Measurements from ENCODE around the gene PDGFC.

The PDGFC gene

DNA sequence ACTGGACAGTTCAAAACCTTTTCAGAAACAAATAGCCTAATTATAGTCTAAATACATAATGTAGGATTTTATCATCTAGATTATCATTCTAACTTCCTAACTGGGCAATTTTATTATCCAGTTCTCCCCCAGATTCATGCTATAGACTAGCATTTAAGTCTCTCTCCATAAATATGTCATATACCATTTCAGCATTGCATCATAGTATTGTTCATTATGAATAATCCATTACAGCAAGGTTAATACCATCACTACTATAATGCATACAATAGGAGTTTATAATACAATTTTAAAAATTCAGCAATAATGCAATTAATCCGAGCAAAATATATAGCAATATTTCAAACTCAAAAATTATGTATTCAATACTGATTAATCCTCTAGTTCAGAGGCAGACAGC lies 77.4 kb downstream of the PDGFC start:
- Histone ChIP-seq H3K27ac (ENCODE audit: low read length) (no peak overlapping the region), H3K4me1 (ENCODE audit: insufficient read depth, low read length) (peaks cover 5% of the 10 kb centered on the region; the same call in 1 of the 2 replicates), H3K27me3 (ENCODE audit: insufficient read depth, low read length) (no peaks in the 10 kb centered on the region)

GRCh38 chr4:156892805-156893204 lies 78.8 kb downstream of the PDGFC start:
- no peak overlapping the region for H3K9ac ChIP-seq (ENCODE audit: low read depth, low read length)
- H3K9me3 ChIP-seq (ENCODE audit: insufficient read depth, low read depth, low read length) = no peaks in the 10 kb centered on the region
- H3K4me3 ChIP-seq (ENCODE audit: low read length) = no peak overlapping the region
- H3K4me1 ChIP-seq (ENCODE audit: insufficient read depth, low read length) = peaks cover 5% of the 10 kb centered on the region; the same call in 1 of the 2 replicates
- no peaks in the 10 kb centered on the region for H3K36me3 ChIP-seq (ENCODE audit: insufficient read depth, low read depth, low read length)
- no peaks in the 10 kb centered on the region for H3K27me3 ChIP-seq (ENCODE audit: insufficient read depth, low read length)
- H3K27ac ChIP-seq (ENCODE audit: low read length) = no peak overlapping the region

More for the DNA sequence above, 77.4 kb downstream of the PDGFC start:
- no peaks in the 10 kb centered on the region for H3K36me3 ChIP-seq (ENCODE audit: insufficient read depth, low read depth, low read length)
- H3K4me3 ChIP-seq (ENCODE audit: low read length) = no peak overlapping the region
- H3K9ac ChIP-seq (ENCODE audit: low read depth, low read length) = no peak overlapping the region
- H3K9me3 ChIP-seq (ENCODE audit: insufficient read depth, low read depth, low read length) = no peaks in the 10 kb centered on the region

GRCh38 chr4:156889616-156890594 lies 81.7 kb downstream of the PDGFC start:
- Histone ChIP-seq H3K27ac (ENCODE audit: low read length) (no peak overlapping the region), H3K9me3 (ENCODE audit: insufficient read depth, low read depth, low read length) (no peaks in the 10 kb centered on the region), H3K4me1 (ENCODE audit: insufficient read depth, low read length) (peaks cover 5% of the 10 kb centered on the region; the same call in 1 of the 2 replicates), H3K27me3 (ENCODE audit: insufficient read depth, low read length) (no peaks in the 10 kb centered on the region), H3K4me3 (ENCODE audit: low read length) (no peak overlapping the region), H3K9ac (ENCODE audit: low read depth, low read length) (no peak overlapping the region), H3K36me3 (ENCODE audit: insufficient read depth, low read depth, low read length) (no peaks in the 10 kb centered on the region)

GRCh38 chr4:156888762-156889161 lies 82.8 kb downstream of the PDGFC start:
- H3K9me3 ChIP-seq (ENCODE audit: insufficient read depth, low read depth, low read length) = no peaks in the 10 kb centered on the region
- H3K36me3 ChIP-seq (ENCODE audit: insufficient read depth, low read depth, low read length) = no peaks in the 10 kb centered on the region
- no peak overlapping the region for H3K9ac ChIP-seq (ENCODE audit: low read depth, low read length)
- no peaks in the 10 kb centered on the region for H3K27me3 ChIP-seq (ENCODE audit: insufficient read depth, low read length)
- no peaks in the 10 kb centered on the region for H3K4me1 ChIP-seq (ENCODE audit: insufficient read depth, low read length)
- H3K27ac ChIP-seq (ENCODE audit: low read length) = no peak overlapping the region
- no peak overlapping the region for H3K4me3 ChIP-seq (ENCODE audit: low read length)

DNA sequence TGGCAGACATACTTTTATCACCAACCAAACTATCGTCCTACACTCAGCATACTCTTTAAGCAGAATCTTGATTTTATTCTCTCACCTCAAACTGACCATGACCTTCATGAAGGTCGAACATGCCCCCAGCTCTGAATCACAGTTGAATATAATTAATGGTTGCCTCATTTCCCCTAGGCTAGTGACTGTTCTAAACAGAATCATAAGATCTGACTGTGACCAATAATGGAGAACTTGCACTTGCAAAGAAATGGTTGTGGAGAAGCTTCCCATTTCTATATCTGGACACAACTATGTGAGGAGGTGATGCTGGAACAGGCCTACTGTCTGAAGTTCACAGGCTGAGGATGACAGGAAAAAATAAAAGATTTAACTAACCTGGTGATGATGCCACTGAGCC lies 85.1 kb downstream of the PDGFC start:
- no peaks in the 10 kb centered on the region for H3K27me3 ChIP-seq (ENCODE audit: insufficient read depth, low read length)
- H3K36me3 ChIP-seq (ENCODE audit: insufficient read depth, low read depth, low read length) = no peaks in the 10 kb centered on the region
- H3K4me3 ChIP-seq (ENCODE audit: low read length) = no peak overlapping the region
- H3K9me3 ChIP-seq (ENCODE audit: insufficient read depth, low read depth, low read length) = no peaks in the 10 kb centered on the region
- H3K9ac ChIP-seq (ENCODE audit: low read depth, low read length) = no peak overlapping the region
- H3K27ac ChIP-seq (ENCODE audit: low read length) = no peak overlapping the region
- no peaks in the 10 kb centered on the region for H3K4me1 ChIP-seq (ENCODE audit: insufficient read depth, low read length)

- Histone ChIP-seq H3K27ac (ENCODE audit: low read length) (no peak overlapping the region), H3K4me1 (ENCODE audit: insufficient read depth, low read length) (no peaks in the 10 kb centered on the region), H3K9ac (ENCODE audit: low read depth, low read length) (no peak overlapping the region), H3K9me3 (ENCODE audit: insufficient read depth, low read depth, low read length) (no peaks in the 10 kb centered on the region), H3K4me3 (ENCODE audit: low read length) (no peak overlapping the region), H3K27me3 (ENCODE audit: insufficient read depth, low read length) (no peaks in the 10 kb centered on the region), H3K36me3 (ENCODE audit: insufficient read depth, low read depth, low read length) (no peaks in the 10 kb centered on the region)
Observed at GRCh38 chr4:156885374-156885773, 86.2 kb downstream of the PDGFC start.

DNA sequence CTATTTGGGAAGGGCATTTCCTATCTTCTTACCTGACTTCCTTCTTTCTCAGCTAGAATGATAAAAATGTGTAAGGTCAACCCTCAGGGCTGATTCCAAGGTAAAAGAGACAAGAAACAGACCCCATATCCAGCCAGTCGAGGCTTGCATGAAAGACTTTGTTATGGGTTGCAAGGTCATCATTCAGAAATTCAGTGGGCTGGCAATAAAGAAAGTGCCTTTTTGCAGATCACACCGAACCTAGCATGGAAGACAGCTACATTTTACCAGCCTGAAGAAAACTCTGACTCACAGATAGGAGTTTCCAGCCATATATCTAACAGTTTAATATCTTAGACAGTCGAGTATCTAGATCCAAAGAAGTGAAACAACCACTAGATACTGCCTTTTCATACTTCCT lies 87.4 kb downstream of the PDGFC start:
- Histone ChIP-seq H3K27me3 (ENCODE audit: insufficient read depth, low read length) (no peaks in the 10 kb centered on the region), H3K4me3 (ENCODE audit: low read length) (no peak overlapping the region), H3K4me1 (ENCODE audit: insufficient read depth, low read length) (no peaks in the 10 kb centered on the region), H3K9ac (ENCODE audit: low read depth, low read length) (no peak overlapping the region), H3K9me3 (ENCODE audit: insufficient read depth, low read depth, low read length) (no peaks in the 10 kb centered on the region), H3K36me3 (ENCODE audit: insufficient read depth, low read depth, low read length) (no peaks in the 10 kb centered on the region), H3K27ac (ENCODE audit: low read length) (no peak overlapping the region)

GRCh38 chr4:156875704-156876103 lies 95.9 kb downstream of the PDGFC start:
- no peaks in the 10 kb centered on the region for H3K9me3 ChIP-seq (ENCODE audit: insufficient read depth, low read depth, low read length)
- H3K36me3 ChIP-seq (ENCODE audit: insufficient read depth, low read depth, low read length) = no peaks in the 10 kb centered on the region
- no peak overlapping the region for H3K27ac ChIP-seq (ENCODE audit: low read length)
- no peak overlapping the region for H3K9ac ChIP-seq (ENCODE audit: low read depth, low read length)
- H3K4me3 ChIP-seq (ENCODE audit: low read length) = no peak overlapping the region
- no peaks in the 10 kb centered on the region for H3K27me3 ChIP-seq (ENCODE audit: insufficient read depth, low read length)
- no peaks in the 10 kb centered on the region for H3K4me1 ChIP-seq (ENCODE audit: insufficient read depth, low read length)

- Histone ChIP-seq H3K9ac (ENCODE audit: low read depth, low read length) (no peak overlapping the region), H3K9me3 (ENCODE audit: insufficient read depth, low read depth, low read length) (no peaks in the 10 kb centered on the region), H3K4me3 (ENCODE audit: low read length) (no peak overlapping the region), H3K36me3 (ENCODE audit: insufficient read depth, low read depth, low read length) (no peaks in the 10 kb centered on the region), H3K4me1 (ENCODE audit: insufficient read depth, low read length) (no peaks in the 10 kb centered on the region), H3K27me3 (ENCODE audit: insufficient read depth, low read length) (no peaks in the 10 kb centered on the region), H3K27ac (ENCODE audit: low read length) (no peak overlapping the region)
Observed at GRCh38 chr4:156875055-156875454, 96.5 kb downstream of the PDGFC start.

DNA sequence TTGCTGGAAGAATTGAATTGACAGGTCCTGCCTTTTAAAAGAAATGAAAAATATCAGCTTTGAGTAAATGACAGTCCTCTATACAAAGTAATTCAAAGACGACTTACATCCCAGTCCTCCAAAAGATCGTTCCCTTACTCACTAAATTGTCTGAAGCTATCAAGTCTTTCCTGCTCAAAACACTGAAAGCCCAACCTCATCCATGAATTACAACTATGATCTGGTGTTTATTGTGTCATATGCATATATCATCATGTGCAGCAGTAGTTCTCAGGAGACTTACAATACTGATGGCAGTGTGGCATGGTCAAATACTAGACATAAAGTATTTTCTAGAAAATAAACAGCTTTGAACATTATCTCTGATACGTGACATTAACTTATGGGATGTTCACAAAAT lies 97.8 kb downstream of the PDGFC start:
- Histone ChIP-seq H3K36me3 (ENCODE audit: insufficient read depth, low read depth, low read length) (no peaks in the 10 kb centered on the region), H3K4me3 (ENCODE audit: low read length) (no peak overlapping the region), H3K4me1 (ENCODE audit: insufficient read depth, low read length) (no peaks in the 10 kb centered on the region), H3K27ac (ENCODE audit: low read length) (no peak overlapping the region), H3K9ac (ENCODE audit: low read depth, low read length) (no peak overlapping the region), H3K9me3 (ENCODE audit: insufficient read depth, low read depth, low read length) (no peaks in the 10 kb centered on the region), H3K27me3 (ENCODE audit: insufficient read depth, low read length) (no peaks in the 10 kb centered on the region)

DNA sequence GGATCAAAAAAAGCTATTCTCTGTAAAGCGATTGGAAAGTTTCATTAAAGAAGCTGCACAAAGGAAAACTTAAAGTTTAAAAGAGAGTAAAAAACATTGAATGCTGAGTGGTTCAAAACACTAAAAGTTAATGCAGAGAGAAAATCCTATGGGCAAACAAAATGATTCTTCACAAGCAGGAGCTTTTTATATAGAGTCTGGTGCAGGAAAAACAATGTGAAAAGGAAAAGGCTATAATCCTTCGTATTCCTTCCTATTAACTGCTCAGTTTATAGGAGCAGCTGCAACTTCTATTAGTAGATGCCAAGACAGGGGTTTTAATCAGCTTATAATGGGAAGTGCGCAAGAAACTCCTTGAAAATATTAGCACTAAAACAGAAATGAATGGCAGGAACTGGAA lies 100.7 kb downstream of the PDGFC start:
- Histone ChIP-seq H3K27ac (ENCODE audit: low read length) (no peak overlapping the region), H3K4me3 (ENCODE audit: low read length) (no peak overlapping the region), H3K9me3 (ENCODE audit: insufficient read depth, low read depth, low read length) (no peaks in the 10 kb centered on the region), H3K27me3 (ENCODE audit: insufficient read depth, low read length) (no peaks in the 10 kb centered on the region), H3K36me3 (ENCODE audit: insufficient read depth, low read depth, low read length) (no peaks in the 10 kb centered on the region), H3K4me1 (ENCODE audit: insufficient read depth, low read length) (no peaks in the 10 kb centered on the region), H3K9ac (ENCODE audit: low read depth, low read length) (no peak overlapping the region)

- Histone ChIP-seq H3K27ac (ENCODE audit: low read length) (no peak overlapping the region), H3K9ac (ENCODE audit: low read depth, low read length) (no peak overlapping the region), H3K27me3 (ENCODE audit: insufficient read depth, low read length) (no peaks in the 10 kb centered on the region), H3K4me3 (ENCODE audit: low read length) (no peak overlapping the region), H3K36me3 (ENCODE audit: insufficient read depth, low read depth, low read length) (no peaks in the 10 kb centered on the region), H3K9me3 (ENCODE audit: insufficient read depth, low read depth, low read length) (no peaks in the 10 kb centered on the region), H3K4me1 (ENCODE audit: insufficient read depth, low read length) (no peaks in the 10 kb centered on the region)
Observed at GRCh38 chr4:156870131-156870530, 101.5 kb downstream of the PDGFC start.

Data from iPS-20b (cell line).